ENCODE data around the gene ZDHHC7.

ZDHHC7 gene, protein sequence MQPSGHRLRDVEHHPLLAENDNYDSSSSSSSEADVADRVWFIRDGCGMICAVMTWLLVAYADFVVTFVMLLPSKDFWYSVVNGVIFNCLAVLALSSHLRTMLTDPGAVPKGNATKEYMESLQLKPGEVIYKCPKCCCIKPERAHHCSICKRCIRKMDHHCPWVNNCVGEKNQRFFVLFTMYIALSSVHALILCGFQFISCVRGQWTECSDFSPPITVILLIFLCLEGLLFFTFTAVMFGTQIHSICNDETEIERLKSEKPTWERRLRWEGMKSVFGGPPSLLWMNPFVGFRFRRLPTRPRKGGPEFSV

GRCh38 chr16:85010931-85011845 is at the start of gene ZDHHC7:
Gene ZDHHC7 (minus strand): TSS chr16:85011535. CDS start chr16:84990618, 20,917 bp downstream.
- TF ChIP-seq CTCF (IDR thresholded peaks at IDR 0.05): no peak
- DNase-seq (ENCODE audit: low spot score): peak; percentile 91
- Histone ChIP-seq H3K27ac (peak within 1 kb of the TSS; percentile 96 to 98), H3K4me3 (peak within 1 kb of the TSS; percentile 92)

DNA sequence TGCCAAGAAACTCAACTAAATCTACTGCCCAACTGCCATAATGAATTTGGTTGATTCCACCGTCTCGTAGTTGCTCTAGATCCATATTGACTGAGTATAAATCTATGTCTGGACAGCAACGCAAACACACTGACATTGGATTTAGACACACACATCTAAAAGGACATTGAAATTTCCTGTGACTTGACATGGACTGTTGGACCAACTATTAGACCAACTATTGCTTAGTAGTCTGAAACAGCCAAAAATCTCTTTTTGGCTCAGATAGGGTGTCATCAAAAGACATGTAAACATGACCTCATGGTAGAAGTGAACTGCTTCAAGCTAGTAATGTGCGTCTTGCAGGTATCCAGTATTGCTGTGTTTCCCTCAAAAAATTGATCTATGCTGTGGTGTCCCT is 47.6 kb upstream of the ZDHHC7 start:
- H3K4me3 ChIP-seq: no peak overlapping the region
- no peak for TF ChIP-seq CTCF (IDR thresholded peaks at IDR 0.05)
- DNase-seq (ENCODE audit: low spot score): no peak
- H3K27ac ChIP-seq: no peak overlapping the region

DNA sequence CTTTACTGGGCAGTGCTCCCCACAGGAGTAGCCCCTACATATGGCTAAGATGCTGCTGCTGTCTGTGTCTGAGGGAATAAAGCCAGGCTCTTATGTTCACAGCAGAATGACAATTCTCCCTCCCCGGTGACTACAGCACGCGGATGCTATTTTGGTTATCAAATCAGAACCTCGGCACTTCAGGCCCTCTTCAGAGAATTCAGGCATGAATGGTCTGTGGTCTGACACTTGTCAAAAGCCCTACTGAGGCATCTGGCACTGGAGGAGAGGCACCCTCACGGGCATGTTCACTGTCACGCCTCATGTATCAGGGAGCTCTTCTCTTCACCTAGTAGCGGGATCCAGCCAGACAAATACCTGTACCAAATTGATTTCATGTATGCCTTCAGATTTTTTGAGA is 46.6 kb upstream of the ZDHHC7 start:
- Histone ChIP-seq H3K4me3 (no peak overlapping the region), H3K27ac (no peak overlapping the region)
- DNase-seq (ENCODE audit: low spot score): no peak
- no peak for TF ChIP-seq CTCF (IDR thresholded peaks at IDR 0.05)

GRCh38 chr16:85057212-85057889 is 46.0 kb upstream of the ZDHHC7 start:
- no peak for TF ChIP-seq CTCF (IDR thresholded peaks at IDR 0.05)
- DNase-seq (ENCODE audit: low spot score): no peak
- H3K27ac ChIP-seq: no peak overlapping the region
- no peak overlapping the region for H3K4me3 ChIP-seq

DNA sequence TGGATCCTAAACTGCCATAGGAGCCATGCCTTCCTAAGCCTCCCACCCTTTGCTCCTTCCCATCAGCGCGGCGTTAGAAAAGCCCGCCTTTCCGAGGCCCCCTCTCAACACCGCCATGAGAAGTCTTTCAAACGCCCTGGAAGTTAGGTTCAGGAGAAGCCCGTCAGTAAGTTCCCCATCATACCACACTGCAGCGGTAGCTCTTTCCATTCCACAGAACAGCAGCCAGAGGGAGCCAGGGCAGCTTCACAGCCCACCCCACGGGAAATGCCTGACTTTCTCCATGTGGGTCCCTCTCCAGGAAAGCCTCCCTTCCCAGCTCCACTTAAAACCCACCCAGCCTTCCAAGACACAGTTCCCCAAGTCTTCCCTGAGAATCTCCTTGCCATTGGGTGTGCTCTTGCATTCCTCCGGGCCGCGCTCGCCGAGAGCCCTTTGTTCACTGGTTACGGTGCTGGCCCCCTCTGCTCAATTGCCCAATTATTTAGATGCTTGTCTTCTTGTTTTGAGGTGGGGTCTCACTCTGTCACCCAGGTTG is 44.9 kb upstream of the ZDHHC7 start:
- Histone ChIP-seq H3K27ac (peak overlapping the region; percentile 52 to 77), H3K4me3 (peak overlapping the region; percentile 61)
- DNase-seq (ENCODE audit: low spot score): no peak
- no peak for TF ChIP-seq CTCF (IDR thresholded peaks at IDR 0.05)

DNA sequence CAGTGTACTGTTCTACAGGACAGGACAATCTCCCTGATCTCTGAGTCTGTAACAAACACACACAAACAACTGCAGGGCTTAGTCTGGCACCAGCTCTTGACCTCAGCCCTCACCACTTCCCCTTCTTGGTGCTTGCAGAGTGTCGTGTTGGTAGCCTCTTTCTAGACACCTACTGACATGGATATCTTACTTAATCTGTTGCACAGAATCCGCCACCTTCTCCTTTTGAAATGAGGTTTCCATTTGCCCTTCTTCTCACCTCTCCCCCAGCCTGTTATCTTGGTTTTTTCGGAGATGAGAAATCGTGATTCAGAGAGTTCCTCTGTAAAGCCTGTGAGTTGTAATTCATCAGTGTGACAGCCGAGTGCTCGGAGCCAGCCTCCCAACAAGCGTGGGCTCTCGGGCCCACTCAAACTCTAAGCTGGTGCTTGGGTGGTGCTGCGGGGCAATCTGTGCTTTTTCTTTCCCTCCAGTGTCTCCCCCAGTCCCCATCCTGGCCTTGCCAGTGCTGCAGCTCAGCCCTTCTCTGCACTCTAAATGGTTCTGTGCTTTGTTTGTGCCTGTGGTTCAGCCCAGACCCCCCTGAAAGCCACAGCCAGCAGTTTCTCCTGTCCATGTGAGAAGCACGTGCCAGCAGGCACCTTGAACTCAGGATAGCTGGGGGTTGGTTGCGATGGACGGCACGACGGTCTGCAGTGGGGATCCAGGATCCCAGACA is 44.3 kb upstream of the ZDHHC7 start:
- H3K4me3 ChIP-seq: peak overlapping the region; percentile 61
- DNase-seq (ENCODE audit: low spot score): no peak
- H3K27ac ChIP-seq: peak overlapping the region; percentile 52 to 77
- no peak for TF ChIP-seq CTCF (IDR thresholded peaks at IDR 0.05)

All from coronary artery (tissue), 2 donors.